Endodermal cell (in vitro differentiated cells): ENCODE measurements around the gene AIG1. TPM values are rescaled to one million over a fixed set of nuclear protein-coding genes. Genes with fewer than 3 reads are reported as not detected.

ENCODE experiments used
- DNase-seq: peaks from one replicate; pipeline ENCODE4 v3.0.0-alpha.2; 2017
- H3K27ac ChIP-seq: 2 replicates; pipeline ENCODE4 v1.5.1; 2013; ENCODE audit warnings: mild to moderate bottlenecking, low read depth, low read length, moderate library complexity
- H3K27me3 ChIP-seq: 2 replicates; pipeline ENCODE4 v1.6.1; 2013; ENCODE audit warnings: mild to moderate bottlenecking, low read length, moderate library complexity; ENCODE audit not compliant: insufficient read depth, control insufficient read depth, poor library complexity, severe bottlenecking
- H3K36me3 ChIP-seq: 2 replicates; pipeline ENCODE4 v1.7.0; 2013; ENCODE audit warnings: mild to moderate bottlenecking, low read length, moderate library complexity; ENCODE audit not compliant: control insufficient read depth, insufficient read depth
- H3K4me1 ChIP-seq: one replicate; pipeline ENCODE4 v1.7.0; 2013; ENCODE audit warnings: low read length; ENCODE audit not compliant: control insufficient read depth, insufficient read depth
- H3K4me3 ChIP-seq: 2 replicates; pipeline ENCODE4 v1.5.1; 2013; ENCODE audit warnings: mild to moderate bottlenecking, low read length, moderate library complexity
- H3K9ac ChIP-seq: 2 replicates; pipeline ENCODE4 v1.6.1; 2013; ENCODE audit warnings: mild to moderate bottlenecking, low read length, moderate library complexity; ENCODE audit not compliant: poor library complexity, severe bottlenecking; ENCODE audit errors: extremely low read depth
- H3K9me3 ChIP-seq: 2 replicates; pipeline ENCODE4 v1.6.1; 2013; ENCODE audit warnings: mild to moderate bottlenecking, low read length, moderate library complexity; ENCODE audit not compliant: control insufficient read depth
- H3K27ac Mint-ChIP-seq: 2 replicates; pipeline ENCODE4 v1.8.0; 2020; ENCODE audit warnings: mixed read lengths
- H3K27me3 Mint-ChIP-seq: 2 replicates; pipeline ENCODE4 v1.8.0; 2021; ENCODE audit warnings: mild to moderate bottlenecking, mixed read lengths; ENCODE audit not compliant: insufficient read depth
- H3K36me3 Mint-ChIP-seq: 2 replicates; pipeline ENCODE4 v1.8.0; 2020; ENCODE audit warnings: low read depth, mixed read lengths
- H3K4me1 Mint-ChIP-seq: 2 replicates; pipeline ENCODE4 v1.8.0; 2020; ENCODE audit warnings: mixed read lengths
- H3K4me3 Mint-ChIP-seq: 2 replicates; pipeline ENCODE4 v1.8.0; 2020; ENCODE audit warnings: mild to moderate bottlenecking, moderate library complexity, mixed read lengths
- H3K9me3 Mint-ChIP-seq: 2 replicates; pipeline ENCODE4 v1.8.0; 2020; ENCODE audit warnings: mild to moderate bottlenecking, mixed read lengths
- CTCF ChIP-seq: fragments of 200-600 bp; sonication (generic); conservative IDR thresholded peaks from 2 replicates; pipeline ENCODE4 v1.5.0; 2021; ENCODE audit warnings: antibody characterized with exemption, mild to moderate bottlenecking
- WGBS, 2 experiments: methylation state at CpG; one replicate each; pipeline versions ENCODE4 v1.1.5 to v1.1.7; 2013; ENCODE audit warnings: missing lambda C conversion rate in 2 of 2, mixed read lengths in 1 of 2; ENCODE audit not compliant: insufficient coverage in 1 of 2, insufficient read length in 1 of 2; 5-methylcytosine and 5-hydroxymethylcytosine counted together
- total RNA-seq, 2 donors: library from RNA; stranded (reverse); fragmentation: NEBNext Ultra II Directional in 1 of 2; extraction: Animal tissue kit (Norgen Biotek cat#: 25700) in 1 of 2; gene quantifications; 2 replicates in 1 of 2; 3 replicates in 1 of 2; pipeline ENCODE4 v1.2.1, GENCODE V29; 2021

Gene AIG1
- total RNA-seq, 2 donors from 2014 or later = 23.0 to 25.2 TPM

- no peak overlapping the region for H3K9ac ChIP-seq
- peaks cover 34% of the 10 kb centered on the region for H3K9me3 Mint-ChIP-seq
- no peak overlapping the region for H3K27ac ChIP-seq
- H3K9me3 ChIP-seq = peaks cover 21% of the 10 kb centered on the region
- H3K4me1 Mint-ChIP-seq = no peaks in the 10 kb centered on the region
- no peak overlapping the region for H3K4me3 Mint-ChIP-seq
- H3K4me1 ChIP-seq = no peaks in the 10 kb centered on the region
- H3K27me3 Mint-ChIP-seq = no peaks in the 10 kb centered on the region
- no peak for DNase-seq
- no peaks in the 10 kb centered on the region for H3K27me3 ChIP-seq
- H3K4me3 ChIP-seq = no peak overlapping the region
- no peak for TF ChIP-seq CTCF
- H3K36me3 ChIP-seq = no peaks in the 10 kb centered on the region
- 100% methylated on average over 1 of the region's 1 CpG for WGBS, 2 experiments
- H3K27ac Mint-ChIP-seq = no peak overlapping the region
- H3K36me3 Mint-ChIP-seq = peaks cover 31% of the 10 kb centered on the region
These were observed 114.3 kb downstream of the AIG1 start for GRCh38 chr6:143174951-143175350.

GRCh38 chr6:143176090-143177021 lies 115.7 kb downstream of the AIG1 start:
- Mint-ChIP-seq H3K27ac (no peak overlapping the region), H3K4me1 (no peaks in the 10 kb centered on the region), H3K27me3 (no peaks in the 10 kb centered on the region), H3K4me3 (no peak overlapping the region), H3K36me3 (peaks cover 31% of the 10 kb centered on the region), H3K9me3 (peaks cover 34% of the 10 kb centered on the region)
- 92% methylated on average over 4 to 12 of the region's 12 CpGs for WGBS, 2 experiments
- no peaks in the 10 kb centered on the region for H3K4me1 ChIP-seq
- peak; percentile 51 for TF ChIP-seq CTCF
- no peaks in the 10 kb centered on the region for H3K27me3 ChIP-seq
- H3K36me3 ChIP-seq = no peaks in the 10 kb centered on the region
- no peak overlapping the region for H3K27ac ChIP-seq
- H3K4me3 ChIP-seq = no peak overlapping the region
- H3K9me3 ChIP-seq = peaks cover 21% of the 10 kb centered on the region
- no peak overlapping the region for H3K9ac ChIP-seq
- DNase-seq = peak; percentile 74

GRCh38 chr6:143177706-143178105 lies 117.0 kb downstream of the AIG1 start:
- peaks cover 29% of the 10 kb centered on the region for H3K9me3 Mint-ChIP-seq
- no peak overlapping the region for H3K27ac Mint-ChIP-seq
- Histone ChIP-seq H3K27me3 (no peaks in the 10 kb centered on the region), H3K9me3 (peaks cover 21% of the 10 kb centered on the region), H3K4me3 (no peak overlapping the region), H3K36me3 (no peaks in the 10 kb centered on the region), H3K9ac (no peak overlapping the region), H3K27ac (no peak overlapping the region), H3K4me1 (no peaks in the 10 kb centered on the region)
- no peaks in the 10 kb centered on the region for H3K4me1 Mint-ChIP-seq
- H3K36me3 Mint-ChIP-seq = peaks cover 25% of the 10 kb centered on the region
- no peak overlapping the region for H3K4me3 Mint-ChIP-seq
- DNase-seq = no peak
- 90% methylated on average over 4 of the region's 4 CpGs; no CpG with 5 or more reads in 1 of the 2 experiments for WGBS, 2 experiments
- no peak for TF ChIP-seq CTCF
- H3K27me3 Mint-ChIP-seq = no peaks in the 10 kb centered on the region
